ENCODE data around the gene RIOX2.

- TF ChIP-seq, protein P1, sequence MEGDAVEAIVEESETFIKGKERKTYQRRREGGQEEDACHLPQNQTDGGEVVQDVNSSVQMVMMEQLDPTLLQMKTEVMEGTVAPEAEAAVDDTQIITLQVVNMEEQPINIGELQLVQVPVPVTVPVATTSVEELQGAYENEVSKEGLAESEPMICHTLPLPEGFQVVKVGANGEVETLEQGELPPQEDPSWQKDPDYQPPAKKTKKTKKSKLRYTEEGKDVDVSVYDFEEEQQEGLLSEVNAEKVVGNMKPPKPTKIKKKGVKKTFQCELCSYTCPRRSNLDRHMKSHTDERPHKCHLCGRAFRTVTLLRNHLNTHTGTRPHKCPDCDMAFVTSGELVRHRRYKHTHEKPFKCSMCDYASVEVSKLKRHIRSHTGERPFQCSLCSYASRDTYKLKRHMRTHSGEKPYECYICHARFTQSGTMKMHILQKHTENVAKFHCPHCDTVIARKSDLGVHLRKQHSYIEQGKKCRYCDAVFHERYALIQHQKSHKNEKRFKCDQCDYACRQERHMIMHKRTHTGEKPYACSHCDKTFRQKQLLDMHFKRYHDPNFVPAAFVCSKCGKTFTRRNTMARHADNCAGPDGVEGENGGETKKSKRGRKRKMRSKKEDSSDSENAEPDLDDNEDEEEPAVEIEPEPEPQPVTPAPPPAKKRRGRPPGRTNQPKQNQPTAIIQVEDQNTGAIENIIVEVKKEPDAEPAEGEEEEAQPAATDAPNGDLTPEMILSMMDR (IDR thresholded peaks at IDR 0.05), result no peak
- no peak for TF ChIP-seq POLR2A (IDR thresholded peaks at IDR 0.05)
These were observed 26.9 kb upstream of the RIOX2 start for GRCh38 chr3:97999103-97999502.
